SHP77 (cell line): ENCODE measurements around the gene ZFP90.
"Not testable (repeated sequence)": the region's sequence is repeated elsewhere in the genome, so short reads cannot be mapped to it uniquely, and the experiment has no call there.

Experiments used
- DNase-seq, 2 experiments: peaks; one replicate each; lab custom pipeline; 2025; lab: John Stamatoyannopoulos, UW

ZFP90 gene

GRCh38 chr16:68538880-68539701, at the start of gene ZFP90:
Gene ZFP90 (plus strand): TSS chr16:68539291. CDS start chr16:68539793, 502 bp downstream.
- peak; percentile 84 to 89 for DNase-seq

- no peak for DNase-seq
Observed at GRCh38 chr16:68490358-68490757, 48.7 kb upstream of the ZFP90 start.

GRCh38 chr16:68490829-68491575, 48.1 kb upstream of the ZFP90 start:
- DNase-seq: no peak

GRCh38 chr16:68491576-68491950, 47.5 kb upstream of the ZFP90 start:
- DNase-seq: no peak

GRCh38 chr16:68492151-68492542, 46.9 kb upstream of the ZFP90 start:
- DNase-seq: no peak

- DNase-seq: no peak
Observed at GRCh38 chr16:68492543-68493411, 46.3 kb upstream of the ZFP90 start.

GRCh38 chr16:68493412-68494070, 45.5 kb upstream of the ZFP90 start:
- no peak for DNase-seq

- not testable (repeated sequence) for DNase-seq
Observed at GRCh38 chr16:68494261-68494660, 44.8 kb upstream of the ZFP90 start.

- no peak for DNase-seq
Observed at GRCh38 chr16:68496689-68497088, 42.4 kb upstream of the ZFP90 start.

- DNase-seq: peak; percentile 57 to 73
Observed at GRCh38 chr16:68499006-68499405, 40.1 kb upstream of the ZFP90 start.

GRCh38 chr16:68503334-68503733, 35.8 kb upstream of the ZFP90 start:
- no peak for DNase-seq

GRCh38 chr16:68504066-68504465, 35.0 kb upstream of the ZFP90 start:
- no peak for DNase-seq

- DNase-seq: no peak
Observed at GRCh38 chr16:68506331-68507053, 32.6 kb upstream of the ZFP90 start.

GRCh38 chr16:68508013-68508412, 31.1 kb upstream of the ZFP90 start:
- no peak for DNase-seq

GRCh38 chr16:68508641-68509240, 30.4 kb upstream of the ZFP90 start:
- DNase-seq: no peak

- no peak for DNase-seq
Observed at GRCh38 chr16:68509381-68509780, 29.7 kb upstream of the ZFP90 start.

- DNase-seq: no peak
Observed at GRCh38 chr16:68510775-68511174, 28.3 kb upstream of the ZFP90 start.

- DNase-seq: no peak
Observed at GRCh38 chr16:68512183-68512582, 26.9 kb upstream of the ZFP90 start.

- no peak for DNase-seq
Observed at GRCh38 chr16:68512742-68513141, 26.3 kb upstream of the ZFP90 start.

- no peak for DNase-seq
Observed at GRCh38 chr16:68514511-68514910, 24.6 kb upstream of the ZFP90 start.
